IMR-90 (cell line): ENCODE measurements around the gene GALNT14.

Experiments used
- CHD1 ChIP-seq: IDR thresholded peaks from 2 replicates; pipeline ENCODE4 v1.6.1; 2012; ENCODE audit warnings: low read depth, low read length, improper control_type of control experiment
- FOS ChIP-seq: fragments of 150-350 bp; IDR thresholded peaks from 2 replicates; pipeline ENCODE4 v1.6.1; 2016; ENCODE audit warnings: low read depth, low read length
- MAFK ChIP-seq: IDR thresholded peaks from 2 replicates; pipeline ENCODE4 v1.6.1; 2012; ENCODE audit warnings: low read depth, low read length, improper control_type of control experiment
- MXI1 ChIP-seq: IDR thresholded peaks from 2 replicates; pipeline ENCODE4 v1.6.1; 2012; ENCODE audit warnings: low read depth, mild to moderate bottlenecking, low read length, moderate library complexity, borderline replicate concordance
- POLR2A ChIP-seq: IDR thresholded peaks from 2 replicates; pipeline ENCODE4 v1.6.1; 2012; ENCODE audit warnings: mild to moderate bottlenecking, low read depth, low read length
- RAD21 ChIP-seq: IDR thresholded peaks from 2 replicates; pipeline ENCODE4 v1.6.1; 2012; ENCODE audit warnings: low read length, improper control_type of control experiment
- RCOR1 ChIP-seq: IDR thresholded peaks from 2 replicates; pipeline ENCODE4 v1.6.1; 2012; ENCODE audit warnings: mild to moderate bottlenecking, low read length, improper control_type of control experiment; ENCODE audit not compliant: insufficient replicate concordance
- RFX5 ChIP-seq: IDR thresholded peaks from 2 replicates; pipeline ENCODE4 v1.8.0; 2012; ENCODE audit warnings: low read depth, mild to moderate bottlenecking, low read length, moderate library complexity
- TF ChIP-seq, protein P1 (sequence below): conservative IDR thresholded peaks from 2 replicates; pipeline ENCODE4 v1.5.1; 2012; ENCODE audit warnings: mild to moderate bottlenecking, low read depth, low read length, improper control_type of control experiment
- TF ChIP-seq, protein P2 (sequence below): fragments of 150-350 bp; IDR thresholded peaks from 2 replicates; pipeline ENCODE4 v1.6.1; 2017; ENCODE audit warnings: mild to moderate bottlenecking, antibody characterized with exemption, low read length, low read depth

DNA sequence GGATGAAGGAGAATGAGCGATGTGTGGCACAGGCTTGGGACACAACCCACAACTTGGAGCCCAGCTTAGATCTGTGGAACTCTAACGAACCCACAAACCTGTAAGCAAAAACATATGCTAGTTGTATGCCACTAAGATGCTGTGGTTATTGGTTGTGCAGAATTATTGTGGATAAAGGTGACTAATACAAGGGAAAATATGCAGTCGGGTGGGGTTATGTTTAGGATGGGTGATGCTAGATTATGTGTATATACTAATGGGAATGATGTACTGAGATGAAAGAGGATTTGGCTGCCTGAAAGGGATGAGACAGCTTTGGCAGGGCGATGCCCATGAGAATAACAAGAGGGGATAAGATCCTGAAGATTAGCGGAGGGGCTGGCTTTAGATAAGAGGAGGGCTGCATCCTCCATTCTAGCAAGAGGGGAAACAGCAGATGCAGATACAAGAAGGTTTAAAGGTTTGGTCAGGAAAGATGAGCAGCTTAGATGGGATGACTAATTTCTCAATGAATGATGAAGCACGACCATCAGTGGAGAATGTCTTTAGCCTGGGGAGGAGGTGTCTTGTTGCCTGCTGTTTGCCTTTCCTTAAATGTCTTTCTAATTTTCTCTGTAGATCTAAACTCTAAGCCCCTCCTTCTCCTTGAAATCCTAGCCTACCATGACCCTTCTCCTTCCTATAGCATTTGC is 49.6 kb downstream of the GALNT14 start:
- TF ChIP-seq, protein P1, sequence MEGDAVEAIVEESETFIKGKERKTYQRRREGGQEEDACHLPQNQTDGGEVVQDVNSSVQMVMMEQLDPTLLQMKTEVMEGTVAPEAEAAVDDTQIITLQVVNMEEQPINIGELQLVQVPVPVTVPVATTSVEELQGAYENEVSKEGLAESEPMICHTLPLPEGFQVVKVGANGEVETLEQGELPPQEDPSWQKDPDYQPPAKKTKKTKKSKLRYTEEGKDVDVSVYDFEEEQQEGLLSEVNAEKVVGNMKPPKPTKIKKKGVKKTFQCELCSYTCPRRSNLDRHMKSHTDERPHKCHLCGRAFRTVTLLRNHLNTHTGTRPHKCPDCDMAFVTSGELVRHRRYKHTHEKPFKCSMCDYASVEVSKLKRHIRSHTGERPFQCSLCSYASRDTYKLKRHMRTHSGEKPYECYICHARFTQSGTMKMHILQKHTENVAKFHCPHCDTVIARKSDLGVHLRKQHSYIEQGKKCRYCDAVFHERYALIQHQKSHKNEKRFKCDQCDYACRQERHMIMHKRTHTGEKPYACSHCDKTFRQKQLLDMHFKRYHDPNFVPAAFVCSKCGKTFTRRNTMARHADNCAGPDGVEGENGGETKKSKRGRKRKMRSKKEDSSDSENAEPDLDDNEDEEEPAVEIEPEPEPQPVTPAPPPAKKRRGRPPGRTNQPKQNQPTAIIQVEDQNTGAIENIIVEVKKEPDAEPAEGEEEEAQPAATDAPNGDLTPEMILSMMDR = no peak
- TF ChIP-seq POLR2A = no peak
- no peak for TF ChIP-seq FOS
- TF ChIP-seq RAD21 = no peak
- no peak for TF ChIP-seq RCOR1
- TF ChIP-seq RFX5 = no peak
- no peak for TF ChIP-seq CHD1
- TF ChIP-seq, protein P2, sequence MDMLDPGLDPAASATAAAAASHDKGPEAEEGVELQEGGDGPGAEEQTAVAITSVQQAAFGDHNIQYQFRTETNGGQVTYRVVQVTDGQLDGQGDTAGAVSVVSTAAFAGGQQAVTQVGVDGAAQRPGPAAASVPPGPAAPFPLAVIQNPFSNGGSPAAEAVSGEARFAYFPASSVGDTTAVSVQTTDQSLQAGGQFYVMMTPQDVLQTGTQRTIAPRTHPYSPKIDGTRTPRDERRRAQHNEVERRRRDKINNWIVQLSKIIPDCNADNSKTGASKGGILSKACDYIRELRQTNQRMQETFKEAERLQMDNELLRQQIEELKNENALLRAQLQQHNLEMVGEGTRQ = no peak
- no peak for TF ChIP-seq MAFK
- no peak for TF ChIP-seq MXI1
